ENCODE data around the gene NAMPT.

GRCh38 chr7:106231856-106232490 lies 52.8 kb downstream of the NAMPT start:
- TF ChIP-seq CTCF (IDR thresholded peaks at IDR 0.05): no peak
- TF ChIP-seq POLR2AphosphoS5 (IDR thresholded peaks at IDR 0.05; ENCODE audit: low read depth, low read length): no peak
